ENCODE data around the gene MMP11.

DNA sequence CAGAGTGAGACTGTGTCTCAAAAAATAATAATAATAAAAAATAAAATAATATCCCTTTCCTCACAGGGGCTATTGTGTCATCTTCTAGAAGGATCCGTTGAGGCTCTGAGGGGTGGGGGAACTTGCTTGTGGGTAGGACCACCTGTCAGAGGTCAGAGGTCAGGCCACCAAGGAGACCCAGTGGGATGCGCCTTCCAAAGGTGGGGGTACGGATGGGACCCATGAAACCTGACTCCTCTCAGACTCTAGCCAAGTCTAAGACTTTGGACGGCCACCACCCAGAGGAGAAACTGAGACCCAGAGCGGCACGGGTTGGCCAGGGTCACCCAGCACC is 367 bp upstream of the MMP11 start:
- TF ChIP-seq, protein P1, sequence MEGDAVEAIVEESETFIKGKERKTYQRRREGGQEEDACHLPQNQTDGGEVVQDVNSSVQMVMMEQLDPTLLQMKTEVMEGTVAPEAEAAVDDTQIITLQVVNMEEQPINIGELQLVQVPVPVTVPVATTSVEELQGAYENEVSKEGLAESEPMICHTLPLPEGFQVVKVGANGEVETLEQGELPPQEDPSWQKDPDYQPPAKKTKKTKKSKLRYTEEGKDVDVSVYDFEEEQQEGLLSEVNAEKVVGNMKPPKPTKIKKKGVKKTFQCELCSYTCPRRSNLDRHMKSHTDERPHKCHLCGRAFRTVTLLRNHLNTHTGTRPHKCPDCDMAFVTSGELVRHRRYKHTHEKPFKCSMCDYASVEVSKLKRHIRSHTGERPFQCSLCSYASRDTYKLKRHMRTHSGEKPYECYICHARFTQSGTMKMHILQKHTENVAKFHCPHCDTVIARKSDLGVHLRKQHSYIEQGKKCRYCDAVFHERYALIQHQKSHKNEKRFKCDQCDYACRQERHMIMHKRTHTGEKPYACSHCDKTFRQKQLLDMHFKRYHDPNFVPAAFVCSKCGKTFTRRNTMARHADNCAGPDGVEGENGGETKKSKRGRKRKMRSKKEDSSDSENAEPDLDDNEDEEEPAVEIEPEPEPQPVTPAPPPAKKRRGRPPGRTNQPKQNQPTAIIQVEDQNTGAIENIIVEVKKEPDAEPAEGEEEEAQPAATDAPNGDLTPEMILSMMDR (IDR thresholded peaks at IDR 0.05 in 2 of 3, conservative IDR thresholded peaks at IDR 0.05 in 1 of 3; ENCODE audit: borderline replicate concordance in 1 of 3, insufficient read depth in 1 of 3, low read depth in 2 of 3, low read length in 2 of 3) = no peak
- TF ChIP-seq, protein P2, sequence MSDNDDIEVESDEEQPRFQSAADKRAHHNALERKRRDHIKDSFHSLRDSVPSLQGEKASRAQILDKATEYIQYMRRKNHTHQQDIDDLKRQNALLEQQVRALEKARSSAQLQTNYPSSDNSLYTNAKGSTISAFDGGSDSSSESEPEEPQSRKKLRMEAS (IDR thresholded peaks at IDR 0.05) = no peak
- TF ChIP-seq TCF7L2 (IDR thresholded peaks at IDR 0.05; ENCODE audit: borderline replicate concordance, extremely low read depth, insufficient read depth, insufficient read length) (no peak), EZH2 (IDR thresholded peaks at IDR 0.05) (no peak), POLR2A (IDR thresholded peaks at IDR 0.05; ENCODE audit: borderline replicate concordance, extremely low read depth, insufficient read depth, insufficient read length) (no peak), EZH2phosphoT487 (IDR thresholded peaks at IDR 0.05; ENCODE audit: borderline replicate concordance) (no peak), ZNF274 (IDR thresholded peaks at IDR 0.05; ENCODE audit: low read depth, low read length) (no peak), YY1 (IDR thresholded peaks at IDR 0.05; ENCODE audit: extremely low read depth, insufficient replicate concordance, low read depth, low read length) (no peak), JUND (IDR thresholded peaks at IDR 0.05) (no peak), SRF (IDR thresholded peaks at IDR 0.05; ENCODE audit: low read depth) (no peak), RAD21 (IDR thresholded peaks at IDR 0.05; ENCODE audit: low read depth) (no peak), CBX3 (IDR thresholded peaks at IDR 0.05; ENCODE audit: low read depth) (no peak), FOSL1 (IDR thresholded peaks at IDR 0.05; ENCODE audit: low read depth) (no peak)

All from HCT116 (cell line).